ENCODE measurements around the gene ESYT2. TPM values are rescaled to one million over a fixed set of nuclear protein-coding genes. Genes with fewer than 3 reads are reported as not detected.

Gene ESYT2
- total and polyA plus RNA-seq, 2 of the 4 experiments (the other 2 are of a cell fraction): 26.7 to 69.9 TPM

- in situ Hi-C loops (cut with MboI; ENCODE audit: low sequenced_read_pairs): no loop called here
- ChIA-PET POLR2A (ENCODE audit: unreplicated experiment) (no interaction called here), CTCF (interaction anchor here (0.9 kb wide), 1 partner anchor 11 kb away, joined by 3 read pairs; no protein-coding TSS in a partner anchor)
- H2BK20ac ChIP-seq (ENCODE audit: low read depth, low read length): no peak overlapping the region
- H2AK5ac ChIP-seq (ENCODE audit: low read depth, low read length): no peak overlapping the region
- peak overlapping the region; percentile 54 for H3K4me2 ChIP-seq (ENCODE audit: low read depth, low read length)
- peaks cover 23% of the 10 kb centered on the region; the same call in 1 of the 2 replicates for H4K20me1 ChIP-seq (ENCODE audit: insufficient read depth, low read length)
- no peaks in the 10 kb centered on the region for H3K9me3 ChIP-seq (ENCODE audit: control insufficient read depth, insufficient read depth, low read length)
- no peak overlapping the region for H4K91ac ChIP-seq (ENCODE audit: insufficient read depth, low read depth, low read length)
- peak overlapping the region; percentile 37; the same call in 1 of the 2 replicates for H3K4ac ChIP-seq (ENCODE audit: low read depth, low read length)
- H2AFZ ChIP-seq (replicated peaks; ENCODE audit: low read length, poor library complexity): no peak overlapping the region
- no peak overlapping the region for H3K14ac ChIP-seq (replicated peaks; ENCODE audit: low read depth, low read length)
- H3K23ac ChIP-seq (ENCODE audit: low read depth, low read length): no peak overlapping the region
- H3K27me3 ChIP-seq (ENCODE audit: control insufficient read depth, insufficient read depth, low read length): no peaks in the 10 kb centered on the region
- ATAC-seq (ENCODE audit: low read depth) (no peak), DNase-seq (peak; percentile 41)
- intact Hi-C loops (cut with micrococcal nuclease): loop anchor here (10.0 kb wide), 1 partner anchor 206 kb away; no protein-coding TSS in a partner anchor
- H4K5ac ChIP-seq (ENCODE audit: low read depth, low read length): no peak overlapping the region
- BruUV-seq (replicated peaks): no TSS peak
- H3K4me3 ChIP-seq (ENCODE audit: insufficient read depth, low read depth, low read length): no peak overlapping the region
- no CpG with 5 or more reads among the region's 3 CpGs for WGBS, 2 experiments (ENCODE audit: extremely low coverage in 2 of 2, insufficient read length in 1 of 2)
- no peak overlapping the region for H2AK9ac ChIP-seq (replicated peaks; ENCODE audit: low read depth, low read length, poor library complexity)
- H2BK5ac ChIP-seq (ENCODE audit: low read depth, low read length, poor library complexity, severe bottlenecking): peak overlapping the region; percentile 42
- H3K36me3 ChIP-seq (ENCODE audit: control insufficient read depth, insufficient read depth, low read length): no peaks in the 10 kb centered on the region
- peaks cover 5 to 48% of the 10 kb centered on the region in 2 experiments for H3K79me1 ChIP-seq (ENCODE audit: low read depth in 1 of 2, low read length in 2 of 2)
- peak overlapping the region; percentile 35; the same call in 1 of the 2 replicates for H3K27ac ChIP-seq (ENCODE audit: insufficient read depth, low read length)
- H3K9me1 ChIP-seq (ENCODE audit: insufficient read depth, low read length): peaks cover 22% of the 10 kb centered on the region
- dilution Hi-C loops (cut with HindIII; ENCODE audit: low sequenced_read_pairs, unreplicated experiment): no loop called here
- H3K9ac ChIP-seq (ENCODE audit: low read depth, low read length): no peak overlapping the region
- H3K56ac ChIP-seq (ENCODE audit: extremely low read depth, insufficient read depth, low read length): no peak overlapping the region
- H4K8ac ChIP-seq (ENCODE audit: low read depth in 2 of 2, low read length in 2 of 2): 0 out of 4 replicates have a peak overlapping the region, but pooled peaks of 1 of the 2 experiments have one; percentile 1
- peaks cover 16% of the 10 kb centered on the region for H3K4me1 ChIP-seq (ENCODE audit: control insufficient read depth, insufficient read depth, low read length)
- H2BK120ac ChIP-seq (ENCODE audit: low read depth, low read length): no peak overlapping the region
- TF ChIP-seq NFE2L2 (IDR thresholded peaks at IDR 0.05; ENCODE audit: low read depth, low read length) (no peak), CHD1 (IDR thresholded peaks at IDR 0.05; ENCODE audit: low read depth, low read length) (no peak), CEBPB (IDR thresholded peaks at IDR 0.05; ENCODE audit: low read depth, low read length) (no peak), MXI1 (IDR thresholded peaks at IDR 0.05; ENCODE audit: borderline replicate concordance, low read depth, low read length) (no peak), SMC3 (IDR thresholded peaks at IDR 0.05; ENCODE audit: low read depth, low read length) (no peak), ELK1 (IDR thresholded peaks at IDR 0.05; ENCODE audit: borderline replicate concordance, low read depth, low read length) (no peak), BHLHE40 (IDR thresholded peaks at IDR 0.05; ENCODE audit: low read depth, low read length) (no peak), RCOR1 (IDR thresholded peaks at IDR 0.05; ENCODE audit: insufficient replicate concordance, low read length) (no peak), MAZ (IDR thresholded peaks at IDR 0.05; ENCODE audit: borderline replicate concordance, low read depth, low read length) (no peak), CTCF (conservative IDR thresholded peaks at IDR 0.05; ENCODE audit: low read depth, low read length) (no peak), MAFK (IDR thresholded peaks at IDR 0.05; ENCODE audit: low read depth, low read length) (no peak), RFX5 (IDR thresholded peaks at IDR 0.05; ENCODE audit: low read depth, low read length) (no peak), USF2 (IDR thresholded peaks at IDR 0.05; ENCODE audit: low read depth, low read length) (no peak), POLR2A (IDR thresholded peaks at IDR 0.05; ENCODE audit: low read depth, low read length) (no peak), FOS (IDR thresholded peaks at IDR 0.05; ENCODE audit: low read depth, low read length) (no peak), RAD21 (IDR thresholded peaks at IDR 0.05; ENCODE audit: low read length) (no peak)
- H2BK15ac ChIP-seq (ENCODE audit: low read depth, low read length): no peak overlapping the region
- H3K18ac ChIP-seq (ENCODE audit: low read depth, low read length): 0 out of 2 replicates have a peak overlapping the region, but pooled peaks have one; percentile 21
Observed at GRCh38 chr7:158820656-158821055, 8.7 kb downstream of the ESYT2 start.
